Esophagus muscularis mucosa (tissue), 4 donors: ENCODE measurements around the gene ROBO1. TPM values are rescaled to one million over a fixed set of nuclear protein-coding genes. Genes with fewer than 3 reads are reported as not detected.

Experiments used
- DNase-seq: peaks from one replicate; pipeline ENCODE4 v3.0.0-alpha.2; 2017; ENCODE audit errors: extremely low spot score
- H3K27ac ChIP-seq, 4 donors: fragments of 200-600 bp; sonication (generic); replicated peaks in 1 of 4; 1 replicate in 3 of 4; 2 replicates in 1 of 4; pipeline ENCODE4 v1.5.1; 2016 to 2019; ENCODE audit warnings: mild to moderate bottlenecking in 1 of 4
- H3K27me3 ChIP-seq, 4 donors: fragments of 200-600 bp; sonication (generic); one replicate each; pipeline versions ENCODE4 v1.5.1 to v1.6.0; 2016 to 2019
- H3K36me3 ChIP-seq, 4 donors: fragments of 200-600 bp; sonication (generic); one replicate each; pipeline ENCODE4 v1.5.1; 2016 to 2019
- H3K4me1 ChIP-seq, 4 donors: fragments of 200-600 bp; sonication (generic); one replicate each; pipeline ENCODE4 v1.5.1; 2016 to 2019
- H3K4me3 ChIP-seq, 4 donors: fragments of 200-600 bp; sonication (generic); 1 replicate in 2 of 4; 2 replicates in 2 of 4; pipeline ENCODE4 v1.5.1; 2016 to 2019; ENCODE audit warnings: mild to moderate bottlenecking in 4 of 4, moderate library complexity in 1 of 4
- H3K9me3 ChIP-seq, 4 donors: fragments of 200-600 bp; sonication (generic); 1 replicate in 3 of 4; 2 replicates in 1 of 4; pipeline ENCODE4 v1.5.1; 2016 to 2019
- CTCF ChIP-seq, 3 experiments: fragments of 200-600 bp in 2 of 3; fragments of 450-650 bp in 1 of 3; sonication (generic) in 2 of 3; IDR thresholded peaks; one replicate each; pipeline ENCODE4 v1.5.1; 2017 to 2019; ENCODE audit warnings: antibody characterized with exemption in 3 of 3, mild to moderate bottlenecking in 2 of 3, moderate library complexity in 1 of 3
- EP300 ChIP-seq: sonication (generic); formaldehyde crosslinking; IDR thresholded peaks from one replicate; pipeline ENCODE4 v1.6.1; 2017; ENCODE audit warnings: antibody characterized with exemption
- POLR2A ChIP-seq: fragments of 450-650 bp; IDR thresholded peaks from one replicate; pipeline ENCODE4 v1.6.1; 2017; ENCODE audit warnings: antibody characterized with exemption, moderate library complexity, mild to moderate bottlenecking, low read depth
- POLR2AphosphoS5 ChIP-seq, 2 donors: sonication (generic); formaldehyde crosslinking; IDR thresholded peaks; one replicate each; pipeline ENCODE4 v1.6.1; 2017; ENCODE audit warnings: antibody characterized with exemption in 2 of 2
- WGBS: methylation state at CpG from one replicate; pipeline ENCODE4 v1.1.5; 2018; 5-methylcytosine and 5-hydroxymethylcytosine counted together
- intact Hi-C: fragments of 100-400 bp; cut with DNase I; formaldehyde crosslinking; loops from one replicate; pipeline ENCODE4 v1.15.1; 2023
- total RNA-seq, 4 donors: library from RNA; depleted of rRNA; stranded (reverse); fragments of >200 nt; gene quantifications; one replicate each; pipeline versions ENCODE4 v1.1.0 to v1.2.1, GENCODE V29; 2016

Gene ROBO1
- total RNA-seq, 4 donors from 2014 or later, result 9.6 to 14.2 (median 12.6) TPM

- Histone ChIP-seq H3K4me1 (no peaks in the 10 kb centered on the region), H3K4me3 (no peak overlapping the region)
- 95% methylated on average over 7 of the region's 7 CpGs for WGBS
Measured at GRCh38 chr3:79572930-79573329, 194.9 kb downstream of the ROBO1 start.

GRCh38 chr3:79568938-79569337 lies 198.9 kb downstream of the ROBO1 start:
- intact Hi-C loops, result no loop called here
- no peak for TF ChIP-seq EP300
- TF ChIP-seq POLR2AphosphoS5 (IDR thresholded peaks at IDR 0.05), result no peak
- TF ChIP-seq CTCF (IDR thresholded peaks at IDR 0.05), result no peak
- TF ChIP-seq POLR2A, result no peak
- Histone ChIP-seq H3K27me3 (no peaks in the 10 kb centered on the region), H3K4me1 (no peaks in the 10 kb centered on the region), H3K9me3 (peaks cover 0 to 7% (median 0%) of the 10 kb centered on the region in 4 donors), H3K27ac (no peak overlapping the region), H3K4me3 (no peak overlapping the region), H3K36me3 (no peaks in the 10 kb centered on the region)
- WGBS, result 82% methylated on average over 10 of the region's 10 CpGs
- DNase-seq, result no peak

More at GRCh38 chr3:79572930-79573329, 194.9 kb downstream of the ROBO1 start:
- TF ChIP-seq POLR2A, result no peak
- TF ChIP-seq POLR2AphosphoS5 (IDR thresholded peaks at IDR 0.05), result no peak
- no peak for TF ChIP-seq CTCF (IDR thresholded peaks at IDR 0.05)
- TF ChIP-seq EP300, result no peak
- Histone ChIP-seq H3K27me3 (no peaks in the 10 kb centered on the region), H3K27ac (no peak overlapping the region), H3K9me3 (no peaks in the 10 kb centered on the region), H3K36me3 (no peaks in the 10 kb centered on the region)
- no peak for DNase-seq
- intact Hi-C loops, result no loop called here

- no peaks in the 10 kb centered on the region for H3K36me3 ChIP-seq
- WGBS, result 28% methylated on average over 1 of the region's 1 CpG
- H3K4me3 ChIP-seq, result no peak overlapping the region
- no peak overlapping the region for H3K27ac ChIP-seq
- TF ChIP-seq POLR2AphosphoS5 (IDR thresholded peaks at IDR 0.05), result no peak
- no peak for TF ChIP-seq EP300
- TF ChIP-seq POLR2A, result no peak
- TF ChIP-seq CTCF (IDR thresholded peaks at IDR 0.05), result no peak
- H3K27me3 ChIP-seq, result no peaks in the 10 kb centered on the region
- intact Hi-C loops, result no loop called here
- no peaks in the 10 kb centered on the region for H3K4me1 ChIP-seq
- no peak for DNase-seq
- H3K9me3 ChIP-seq, result peaks cover 0 to 7% (median 0%) of the 10 kb centered on the region in 4 donors
Measured at GRCh38 chr3:79564192-79564591, 203.6 kb downstream of the ROBO1 start.

- H3K36me3 ChIP-seq, result no peaks in the 10 kb centered on the region
- no peaks in the 10 kb centered on the region for H3K27me3 ChIP-seq
- no peaks in the 10 kb centered on the region for H3K4me1 ChIP-seq
- no peak overlapping the region for H3K4me3 ChIP-seq
- no peaks in the 10 kb centered on the region for H3K9me3 ChIP-seq
- H3K27ac ChIP-seq, result no peak overlapping the region
- intact Hi-C loops, result no loop called here
- DNase-seq, result no peak
- TF ChIP-seq CTCF (IDR thresholded peaks at IDR 0.05), result no peak
- TF ChIP-seq POLR2A, result no peak
- no peak for TF ChIP-seq EP300
- TF ChIP-seq POLR2AphosphoS5 (IDR thresholded peaks at IDR 0.05), result no peak
- WGBS, result 66% methylated on average over 4 of the region's 4 CpGs
Measured at GRCh38 chr3:79560698-79561097, 207.1 kb downstream of the ROBO1 start.

GRCh38 chr3:79558943-79559342 lies 208.9 kb downstream of the ROBO1 start:
- Histone ChIP-seq H3K27me3 (no peaks in the 10 kb centered on the region), H3K9me3 (no peaks in the 10 kb centered on the region), H3K4me3 (no peak overlapping the region), H3K4me1 (no peaks in the 10 kb centered on the region), H3K27ac (no peak overlapping the region), H3K36me3 (no peaks in the 10 kb centered on the region)
- intact Hi-C loops, result no loop called here
- 72% methylated on average over 6 of the region's 6 CpGs for WGBS
- no peak for DNase-seq
- TF ChIP-seq CTCF (IDR thresholded peaks at IDR 0.05) (no peak), EP300 (no peak), POLR2AphosphoS5 (IDR thresholded peaks at IDR 0.05) (no peak), POLR2A (no peak)
